ENCODE results near the gene CTNNBL1. TPM values are rescaled to one million over a fixed set of nuclear protein-coding genes. Genes with fewer than 3 reads are reported as not detected.

Gene CTNNBL1
- total RNA-seq, 4 donors from 2014 or later, result 11.5 to 57.2 (median 35.2) TPM

DNA sequence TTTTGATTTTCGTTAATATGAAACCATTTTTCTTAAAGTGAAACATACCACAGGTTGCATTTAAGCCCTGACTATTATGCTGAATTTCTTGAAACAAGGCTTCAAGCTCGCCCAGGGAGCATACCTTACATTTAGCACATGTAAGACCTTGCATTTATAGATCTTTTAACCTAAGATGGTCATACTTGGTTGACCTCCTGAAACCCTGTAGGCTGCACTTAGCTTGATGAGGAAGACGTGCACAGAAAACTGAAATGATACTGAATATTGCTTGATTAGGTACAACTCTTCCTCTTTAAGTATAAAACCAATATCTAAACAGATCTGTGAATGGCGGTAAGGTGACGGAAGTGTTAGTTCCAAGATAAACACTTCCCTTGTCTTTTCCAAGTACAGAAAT is 82.2 kb downstream of the CTNNBL1 start:
- H3K4me1 ChIP-seq, result no peaks in the 10 kb centered on the region
- no peaks in the 10 kb centered on the region for H3K9me3 ChIP-seq
- TF ChIP-seq, protein P1, sequence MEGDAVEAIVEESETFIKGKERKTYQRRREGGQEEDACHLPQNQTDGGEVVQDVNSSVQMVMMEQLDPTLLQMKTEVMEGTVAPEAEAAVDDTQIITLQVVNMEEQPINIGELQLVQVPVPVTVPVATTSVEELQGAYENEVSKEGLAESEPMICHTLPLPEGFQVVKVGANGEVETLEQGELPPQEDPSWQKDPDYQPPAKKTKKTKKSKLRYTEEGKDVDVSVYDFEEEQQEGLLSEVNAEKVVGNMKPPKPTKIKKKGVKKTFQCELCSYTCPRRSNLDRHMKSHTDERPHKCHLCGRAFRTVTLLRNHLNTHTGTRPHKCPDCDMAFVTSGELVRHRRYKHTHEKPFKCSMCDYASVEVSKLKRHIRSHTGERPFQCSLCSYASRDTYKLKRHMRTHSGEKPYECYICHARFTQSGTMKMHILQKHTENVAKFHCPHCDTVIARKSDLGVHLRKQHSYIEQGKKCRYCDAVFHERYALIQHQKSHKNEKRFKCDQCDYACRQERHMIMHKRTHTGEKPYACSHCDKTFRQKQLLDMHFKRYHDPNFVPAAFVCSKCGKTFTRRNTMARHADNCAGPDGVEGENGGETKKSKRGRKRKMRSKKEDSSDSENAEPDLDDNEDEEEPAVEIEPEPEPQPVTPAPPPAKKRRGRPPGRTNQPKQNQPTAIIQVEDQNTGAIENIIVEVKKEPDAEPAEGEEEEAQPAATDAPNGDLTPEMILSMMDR (IDR thresholded peaks at IDR 0.05), result no peak
- no peak for TF ChIP-seq POLR2A (IDR thresholded peaks at IDR 0.05)
- DNase-seq, result no peak
- intact Hi-C loops (cut with DNase I; ENCODE audit: low total_unique reads), result no loop called here
- H3K27ac ChIP-seq, result no peak overlapping the region
- no peaks in the 10 kb centered on the region for H3K36me3 ChIP-seq
- no peak overlapping the region for H3K4me3 ChIP-seq
- H3K27me3 ChIP-seq, result no peaks in the 10 kb centered on the region

DNA sequence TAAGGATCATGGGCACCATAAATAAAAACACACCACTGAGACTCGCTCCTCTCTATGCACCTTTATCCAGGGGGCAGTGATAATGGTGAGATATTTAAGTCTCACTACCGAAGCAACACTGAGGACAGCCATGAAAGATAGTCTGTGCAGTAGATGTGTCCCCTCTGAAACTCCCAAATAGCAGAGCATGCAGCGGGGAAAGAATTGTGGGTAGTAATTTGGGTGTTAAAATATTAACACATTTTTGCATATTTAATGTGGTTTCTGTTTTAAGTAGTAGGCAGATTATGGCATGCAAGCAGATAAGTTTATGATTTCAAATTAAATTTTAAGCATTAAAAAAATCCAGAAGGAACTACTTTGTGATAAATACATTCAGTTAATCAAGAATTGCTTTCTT is 82.7 kb downstream of the CTNNBL1 start:
- Histone ChIP-seq H3K27ac (no peak overlapping the region), H3K9me3 (no peaks in the 10 kb centered on the region), H3K36me3 (no peaks in the 10 kb centered on the region), H3K4me3 (no peak overlapping the region), H3K4me1 (no peaks in the 10 kb centered on the region), H3K27me3 (no peaks in the 10 kb centered on the region)
- intact Hi-C loops (cut with DNase I; ENCODE audit: low total_unique reads), result no loop called here
- DNase-seq, result no peak
- TF ChIP-seq, protein P1 (IDR thresholded peaks at IDR 0.05), result no peak
- no peak for TF ChIP-seq POLR2A (IDR thresholded peaks at IDR 0.05)

DNA sequence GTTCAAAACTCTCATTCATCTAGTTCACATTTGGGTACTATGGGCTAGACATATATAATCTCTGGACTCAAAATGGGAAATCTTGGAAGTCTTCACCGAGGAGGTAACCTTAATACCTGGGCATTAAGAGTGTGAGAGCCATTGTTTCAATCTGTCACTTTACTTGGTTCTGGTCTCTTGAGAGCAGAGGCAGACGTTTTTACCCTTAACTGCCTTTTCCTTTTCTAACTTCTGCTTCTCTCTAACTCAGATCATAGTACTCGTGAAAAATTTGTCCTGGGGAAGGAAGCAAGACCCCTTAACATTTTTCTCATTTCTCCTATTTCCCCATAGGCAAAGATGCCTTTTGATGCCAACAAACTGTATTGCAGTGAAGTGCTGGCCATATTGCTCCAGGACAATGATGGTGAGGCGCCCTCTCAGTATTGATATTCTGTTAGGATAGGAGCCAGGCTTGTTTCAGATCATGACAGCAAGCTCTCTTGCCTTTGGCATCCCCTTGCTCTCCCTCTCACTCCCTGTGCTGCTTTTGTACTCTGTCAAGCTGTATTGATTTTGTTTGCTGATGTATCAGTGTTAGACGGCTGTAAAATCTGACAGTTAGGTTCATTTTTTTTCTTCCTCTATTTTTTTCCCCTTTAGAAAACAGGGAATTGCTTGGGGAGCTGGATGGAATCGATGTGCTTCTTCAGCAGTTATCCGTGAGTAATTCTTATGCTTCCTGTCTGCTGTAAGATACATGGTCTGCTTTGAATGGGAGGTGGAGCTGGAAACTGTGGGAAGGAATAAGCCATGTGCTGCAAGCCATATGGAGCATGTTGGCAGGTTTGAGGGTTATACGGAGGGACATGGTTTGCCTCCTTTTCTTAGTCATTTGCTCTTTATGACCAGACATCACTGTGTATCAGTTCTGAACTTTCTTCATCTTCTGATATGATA is 83.5 kb downstream of the CTNNBL1 start:
- Histone ChIP-seq H3K36me3 (no peaks in the 10 kb centered on the region), H3K9me3 (no peaks in the 10 kb centered on the region), H3K27me3 (no peaks in the 10 kb centered on the region), H3K4me1 (no peaks in the 10 kb centered on the region), H3K27ac (no peak overlapping the region), H3K4me3 (no peak overlapping the region)
- DNase-seq, result no peak
- TF ChIP-seq, protein P1 (IDR thresholded peaks at IDR 0.05), result no peak
- TF ChIP-seq POLR2A (IDR thresholded peaks at IDR 0.05), result no peak
- intact Hi-C loops (cut with DNase I; ENCODE audit: low total_unique reads), result no loop called here

DNA sequence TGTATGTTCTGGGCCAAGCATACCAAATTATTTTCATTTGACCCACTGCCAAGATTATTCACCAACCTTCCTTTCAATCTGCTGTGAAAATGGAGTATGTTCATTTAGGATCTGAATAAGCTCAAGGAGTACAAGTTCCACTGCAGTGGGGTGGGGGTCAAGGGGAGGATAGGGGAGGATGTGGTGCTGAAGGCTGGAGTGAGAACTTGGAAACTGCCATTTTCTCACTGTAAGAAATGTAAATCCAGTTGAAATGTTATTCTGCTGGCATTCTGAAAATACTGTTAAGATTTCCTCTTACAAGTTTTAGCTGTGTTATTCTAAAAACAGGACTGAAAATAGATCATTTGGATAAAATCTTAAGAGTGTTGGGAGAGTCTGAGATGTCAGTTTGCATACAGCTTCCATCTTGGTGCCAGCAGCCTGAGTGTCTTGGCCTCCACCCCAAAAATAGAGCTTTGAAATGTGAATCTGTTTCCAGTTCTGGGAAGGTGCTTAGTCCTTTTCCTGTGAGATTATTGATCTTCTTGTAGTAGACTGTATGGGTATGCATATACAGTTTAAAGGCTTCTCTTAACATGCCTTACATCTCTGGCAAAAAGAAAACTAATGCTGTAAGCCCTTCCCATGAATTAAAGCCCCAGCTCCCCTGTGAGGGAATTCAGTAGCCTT is 84.3 kb downstream of the CTNNBL1 start:
- H3K4me1 ChIP-seq, result no peaks in the 10 kb centered on the region
- no peaks in the 10 kb centered on the region for H3K9me3 ChIP-seq
- no peaks in the 10 kb centered on the region for H3K36me3 ChIP-seq
- no peak for DNase-seq
- H3K27ac ChIP-seq, result no peak overlapping the region
- intact Hi-C loops (cut with DNase I; ENCODE audit: low total_unique reads), result no loop called here
- no peak overlapping the region for H3K4me3 ChIP-seq
- no peak for TF ChIP-seq POLR2A (IDR thresholded peaks at IDR 0.05)
- TF ChIP-seq, protein P1 (IDR thresholded peaks at IDR 0.05), result no peak
- no peaks in the 10 kb centered on the region for H3K27me3 ChIP-seq

DNA sequence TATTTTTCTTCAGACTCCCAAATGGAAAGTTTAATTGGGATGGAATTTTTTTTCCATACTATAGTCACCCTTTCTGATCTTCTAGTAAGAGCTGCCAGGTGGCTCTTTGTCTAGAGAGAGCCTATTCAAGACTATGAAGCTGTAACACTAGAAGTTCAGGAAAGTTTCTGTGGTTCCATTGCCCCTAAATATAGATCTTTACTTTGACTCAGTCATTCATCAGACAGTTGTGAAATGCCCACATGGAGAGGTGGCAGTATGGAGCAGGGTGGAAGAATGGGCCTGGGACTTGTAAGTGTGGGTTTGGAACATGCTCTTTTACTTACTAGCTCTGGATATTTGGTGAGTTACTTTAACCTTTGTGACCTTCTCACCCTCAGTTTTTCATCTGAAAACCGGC is 87.8 kb downstream of the CTNNBL1 start:
- no peaks in the 10 kb centered on the region for H3K9me3 ChIP-seq
- H3K36me3 ChIP-seq, result no peaks in the 10 kb centered on the region
- no peak overlapping the region for H3K27ac ChIP-seq
- no peak overlapping the region for H3K4me3 ChIP-seq
- DNase-seq, result no peak
- intact Hi-C loops (cut with DNase I; ENCODE audit: low total_unique reads), result no loop called here
- H3K4me1 ChIP-seq, result no peaks in the 10 kb centered on the region
- H3K27me3 ChIP-seq, result no peaks in the 10 kb centered on the region
- TF ChIP-seq, protein P1 (IDR thresholded peaks at IDR 0.05), result no peak
- no peak for TF ChIP-seq POLR2A (IDR thresholded peaks at IDR 0.05)

All from uterus (tissue), 4 donors.